Peyer's patch (tissue), 4 donors: ENCODE data around the gene GIMAP6. TPM values are rescaled to one million over a fixed set of nuclear protein-coding genes. Genes with fewer than 3 reads are reported as not detected.
"Not testable (repeated sequence)": the region's sequence is repeated elsewhere in the genome, so short reads cannot be mapped to it uniquely, and the experiment has no call there.

Experiments used
- DNase-seq, 3 donors: peaks; one replicate each; pipeline ENCODE4 v3.0.0-alpha.2; 2017 to 2019
- H3K27ac ChIP-seq, 4 donors: fragments of 200-600 bp; sonication (generic); one replicate each; pipeline ENCODE4 v1.5.1; 2016 to 2019
- H3K27me3 ChIP-seq, 2 donors: fragments of 200-600 bp; sonication (generic); one replicate each; pipeline ENCODE4 v1.5.1; 2019
- H3K36me3 ChIP-seq, 3 donors: fragments of 200-600 bp; sonication (generic); one replicate each; pipeline ENCODE4 v1.5.1; 2016 to 2019
- H3K4me1 ChIP-seq, 4 donors: fragments of 200-600 bp; sonication (generic); one replicate each; pipeline ENCODE4 v1.5.1; 2016 to 2019
- H3K4me3 ChIP-seq, 4 donors: fragments of 200-600 bp; sonication (generic); 1 replicate in 3 of 4; 2 replicates in 1 of 4; pipeline ENCODE4 v1.5.1; 2016 to 2019; ENCODE audit warnings: mild to moderate bottlenecking in 1 of 4
- H3K9me3 ChIP-seq, 4 donors: fragments of 200-600 bp; sonication (generic); one replicate each; pipeline ENCODE4 v1.5.1; 2016 to 2019; ENCODE audit warnings: mild to moderate bottlenecking in 1 of 4
- CTCF ChIP-seq, 6 experiments: fragments of 450-650 bp in 4 of 6; fragments of 200-600 bp in 2 of 6; sonication (generic) in 1 of 6; IDR thresholded peaks; one replicate each; pipeline ENCODE4 v1.5.1; 2017 to 2019; ENCODE audit warnings: antibody characterized with exemption in 6 of 6, mild to moderate bottlenecking in 3 of 6, moderate library complexity in 1 of 6
- POLR2A ChIP-seq, 2 donors: fragments of 450-650 bp; IDR thresholded peaks; one replicate each; pipeline ENCODE4 v1.5.1; 2017; ENCODE audit warnings: antibody characterized with exemption in 2 of 2, mild to moderate bottlenecking in 2 of 2, moderate library complexity in 2 of 2
- total RNA-seq, 4 donors: library from RNA; depleted of rRNA; stranded (reverse); fragments of >200 nt; gene quantifications; one replicate each; pipeline ENCODE4 v1.1.0, GENCODE V29; 2016

The GIMAP6 gene
- total RNA-seq, 4 donors from 2014 or later = 7.0 to 35.5 (median 10.6) TPM

- no peak for DNase-seq
- H3K4me3 ChIP-seq = no peak overlapping the region
- no peaks in the 10 kb centered on the region for H3K9me3 ChIP-seq
- no peaks in the 10 kb centered on the region for H3K4me1 ChIP-seq
- H3K36me3 ChIP-seq = no peaks in the 10 kb centered on the region
- H3K27ac ChIP-seq = peak overlapping the region; percentile 9 to 54 (median 43)
- H3K27me3 ChIP-seq = no peaks in the 10 kb centered on the region
- TF ChIP-seq CTCF (IDR thresholded peaks at IDR 0.05) (no peak), POLR2A (IDR thresholded peaks at IDR 0.05) (no peak)
Observed at GRCh38 chr7:150586068-150586784, 46.0 kb downstream of the GIMAP6 start.

DNA sequence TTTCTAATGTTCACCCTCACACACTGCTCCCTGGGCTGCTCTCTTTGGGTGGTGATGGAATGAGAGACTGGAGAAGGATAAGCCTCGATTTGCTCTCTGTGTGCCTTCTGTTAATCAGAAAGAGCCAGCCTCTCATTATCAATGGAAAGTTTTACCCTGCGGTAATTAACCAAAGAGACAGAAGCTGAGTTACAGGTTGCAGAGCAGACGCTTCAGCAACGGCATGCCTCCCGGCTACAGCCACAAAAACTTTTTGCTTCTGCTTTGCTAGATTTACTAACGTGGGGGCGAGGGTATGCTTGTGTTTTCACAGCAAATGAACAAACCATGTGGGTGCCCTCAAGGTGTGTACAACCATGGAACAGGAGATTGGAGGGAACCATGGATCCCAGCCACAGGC, 47.0 kb downstream of the GIMAP6 start:
- no peak for DNase-seq
- peak overlapping the region in 2 of 4 donors; percentile 21 to 25 for H3K27ac ChIP-seq
- H3K4me1 ChIP-seq = no peaks in the 10 kb centered on the region

GRCh38 chr7:150580638-150581394, 51.4 kb downstream of the GIMAP6 start:
- Histone ChIP-seq H3K4me3 (no peak overlapping the region), H3K4me1 (no peaks in the 10 kb centered on the region), H3K9me3 (no peaks in the 10 kb centered on the region), H3K27me3 (no peaks in the 10 kb centered on the region), H3K36me3 (no peaks in the 10 kb centered on the region), H3K27ac (no peak overlapping the region)
- TF ChIP-seq CTCF (IDR thresholded peaks at IDR 0.05) = no peak
- no peak for TF ChIP-seq POLR2A (IDR thresholded peaks at IDR 0.05)
- DNase-seq = no peak

More for the DNA sequence above, 47.0 kb downstream of the GIMAP6 start:
- H3K9me3 ChIP-seq = no peaks in the 10 kb centered on the region
- H3K36me3 ChIP-seq = no peaks in the 10 kb centered on the region
- TF ChIP-seq CTCF (IDR thresholded peaks at IDR 0.05) (no peak), POLR2A (IDR thresholded peaks at IDR 0.05) (no peak)
- no peaks in the 10 kb centered on the region for H3K27me3 ChIP-seq
- H3K4me3 ChIP-seq = no peak overlapping the region

DNA sequence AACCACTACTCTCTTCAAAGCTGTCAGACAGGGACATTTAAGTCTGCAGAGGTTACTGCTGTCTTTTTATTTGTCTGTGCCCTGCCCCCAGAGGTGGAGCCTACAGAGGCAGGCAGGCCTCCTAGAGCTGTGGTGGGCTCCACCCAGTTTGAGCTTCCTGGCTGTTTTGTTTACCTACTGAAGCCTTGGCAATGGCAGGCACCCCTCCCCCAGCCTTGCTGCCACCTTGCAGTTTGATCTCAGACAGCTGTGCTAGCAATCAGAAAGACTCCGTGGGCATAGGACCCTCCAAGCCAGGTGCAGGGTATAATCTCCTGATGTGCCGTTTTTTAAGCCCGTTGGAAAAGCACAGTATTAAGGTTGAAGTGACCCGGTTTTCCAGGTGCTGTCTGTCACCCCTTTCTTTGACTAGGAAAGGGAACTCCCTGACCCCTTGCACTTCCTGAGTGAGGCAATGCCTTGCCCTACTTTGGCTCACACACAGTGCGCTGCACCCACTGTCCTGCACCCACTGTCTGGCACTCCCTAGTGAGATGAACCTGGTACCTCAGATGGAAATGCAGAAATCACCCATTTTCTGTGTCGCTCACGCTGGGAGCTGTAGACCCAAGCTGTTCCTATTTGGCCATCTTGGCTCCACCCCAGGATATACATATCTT, 52.1 kb downstream of the GIMAP6 start:
- DNase-seq, H3K36me3 ChIP-seq, H3K9me3 ChIP-seq, H3K27ac ChIP-seq, H3K27me3 ChIP-seq, H3K4me3 ChIP-seq, H3K4me1 ChIP-seq: not testable (repeated sequence)

Other genes with a start within 250 kb of the GIMAP6 start
- 10 to 100 TPM in 1 of 4 donors, 1 to 10 TPM in 2, under 1 TPM in 1; 0.88 to 19.8 (median 5.2) TPM for gene GIMAP8, start 181.8 kb downstream of the GIMAP6 start, total RNA-seq
- gene GIMAP7, start 117.5 kb downstream of the GIMAP6 start, total RNA-seq = 10 to 100 TPM in 1 of 4 donors, 1 to 10 TPM in 3; 4.8 to 16.5 (median 8.5) TPM
- 10 to 100 TPM in 2 of 4 donors, 1 to 10 TPM in 2; 5.1 to 38.0 (median 14.6) TPM for gene GIMAP4, start 65.0 kb downstream of the GIMAP6 start, total RNA-seq
- gene GIMAP2, start 53.3 kb upstream of the GIMAP6 start, total RNA-seq = 10 to 100 TPM in 1 of 4 donors, 1 to 10 TPM in 3; 4.8 to 17.3 (median 9.1) TPM
- gene GIMAP1, start 84.2 kb upstream of the GIMAP6 start, total RNA-seq = 1 to 10 TPM; 1.8 to 7.4 (median 3.6) TPM
- 10 to 100 TPM; 11.9 to 47.0 (median 24.4) TPM for gene GIMAP5, start 105.0 kb upstream of the GIMAP6 start, total RNA-seq
- gene TMEM176B, start 168.0 kb upstream of the GIMAP6 start, total RNA-seq = 100 to 1,000 TPM in 3 of 4 donors, 10 to 100 TPM in 1; 93.3 to 394 (median 300) TPM
- 100 to 1,000 TPM in 3 of 4 donors, 10 to 100 TPM in 1; 88.3 to 338 (median 232) TPM for gene TMEM176A, start 168.4 kb upstream of the GIMAP6 start, total RNA-seq
- 1,000 to 10,000 TPM in 2 of 4 donors, 100 to 1,000 TPM in 1, 1 to 10 TPM in 1; 9.1 to 1,314 (median 833) TPM for gene AOC1, start 220.1 kb upstream of the GIMAP6 start, total RNA-seq